Psoas muscle (tissue), 8 donors: Measurements from ENCODE around the gene OR4K2. TPM values are rescaled to one million over a fixed set of nuclear protein-coding genes. Genes with fewer than 3 reads are reported as not detected.
A peak's percentile ranks its signal among the peaks of the same experiment; 100 is the strongest.
"Not testable (repeated sequence)": the region's sequence is repeated elsewhere in the genome, so short reads cannot be mapped to it uniquely, and the experiment has no call there.

Experiments used
- ATAC-seq, 4 donors: fragments of 200-7000 bp; cut with Tn5 transposase; one replicate each; pipeline ENCODE4 v1.9.1; 2020; ENCODE audit warnings: moderate library complexity in 3 of 4, mild to moderate bottlenecking in 2 of 4
- DNase-seq, 2 donors: peaks; one replicate each; pipeline ENCODE4 v3.0.0-alpha.2; 2020
- H3K27ac ChIP-seq: fragments of 200-600 bp; one replicate; pipeline ENCODE4 v1.8.0; 2022
- H3K27me3 ChIP-seq, 3 donors: fragments of 200-600 bp in 1 of 3; one replicate each; pipeline versions ENCODE4 v1.6.1 to v1.8.0; 2013 to 2022; ENCODE audit warnings: low read length in 2 of 3, mild to moderate bottlenecking in 2 of 3, moderate library complexity in 1 of 3; ENCODE audit not compliant: insufficient read depth in 3 of 3
- H3K36me3 ChIP-seq, 2 donors: fragments of 200-600 bp in 1 of 2; one replicate each; pipeline versions ENCODE4 v1.6.1 to v1.8.0; 2013 to 2022; ENCODE audit warnings: low read depth in 1 of 2, mild to moderate bottlenecking in 1 of 2, moderate library complexity in 1 of 2; ENCODE audit not compliant: insufficient read depth in 1 of 2
- H3K4me1 ChIP-seq: fragments of 200-600 bp; one replicate; pipeline ENCODE4 v1.8.0; 2022
- H3K4me3 ChIP-seq: fragments of 200-600 bp; one replicate; pipeline ENCODE4 v1.8.0; 2022; ENCODE audit warnings: mild to moderate bottlenecking
- H3K9me3 ChIP-seq: fragments of 200-600 bp; one replicate; pipeline ENCODE4 v1.8.0; 2022
- WGBS, 3 donors: extraction: QIAGEN DNeasy Blood & Tissue Kit; methylation state at CpG; one replicate each; pipeline versions ENCODE4 v1.1.6 to v1.1.7; 2013; 5-methylcytosine and 5-hydroxymethylcytosine counted together
- intact Hi-C, 2 donors: fragments of 100-400 bp; cut with DNase I; formaldehyde crosslinking; loops; one replicate each; pipeline versions ENCODE4 v1.11.0 to v1.14.2; 2022
- long read RNA-seq, 2 donors: library from polyadenylated mRNA; unstranded; transcript quantifications; one replicate each; pipeline ENCODE4 v2.0.0, GENCODE V29; 2021
- polyA plus RNA-seq, 3 donors: library from polyadenylated mRNA; stranded (reverse); fragments of 200-250 nt; gene quantifications; one replicate each; pipeline ENCODE4 v1.2.3, GENCODE V29; 2013
- total RNA-seq, 4 donors: library from RNA; stranded (reverse); fragmentation: NEBNext Ultra II Directional in 2 of 4; extraction: Animal tissue kit (Norgen Biotek cat#: 25700) in 2 of 4; gene quantifications; one replicate each; pipeline versions ENCODE4 v1.2.1 to v1.2.4, GENCODE V29; 2021 to 2023
- TF ChIP-seq, protein P1 (sequence below): fragments of 200-600 bp; IDR thresholded peaks from one replicate; pipeline ENCODE4 v1.8.0; 2022; ENCODE audit warnings: antibody characterized with exemption
- donor health status: healthy with polysubstance abuse.
- donor health status: DM: no; HTN: no; CAD: no; lungs with moderate emphysema.
- donor health status: Bipolar disorder and iron deficiency.
- donor health status: healthy.
- donor health status: DM: yes; HTN: yes; CAD: no.
- donor health status: DM: no; HTN: no; CAD: no.
- donor health status: DM: no; HTN: no; CAD: no.
- donor health status: DM: yes; HTN: yes; CAD: no.

OR4K2 gene, protein sequence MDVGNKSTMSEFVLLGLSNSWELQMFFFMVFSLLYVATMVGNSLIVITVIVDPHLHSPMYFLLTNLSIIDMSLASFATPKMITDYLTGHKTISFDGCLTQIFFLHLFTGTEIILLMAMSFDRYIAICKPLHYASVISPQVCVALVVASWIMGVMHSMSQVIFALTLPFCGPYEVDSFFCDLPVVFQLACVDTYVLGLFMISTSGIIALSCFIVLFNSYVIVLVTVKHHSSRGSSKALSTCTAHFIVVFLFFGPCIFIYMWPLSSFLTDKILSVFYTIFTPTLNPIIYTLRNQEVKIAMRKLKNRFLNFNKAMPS
- not detected for total RNA-seq
- not detected for polyA plus RNA-seq
- long read RNA-seq, donor 1 = 0 reads
- long read RNA-seq, donor 2 = 0 reads

DNA sequence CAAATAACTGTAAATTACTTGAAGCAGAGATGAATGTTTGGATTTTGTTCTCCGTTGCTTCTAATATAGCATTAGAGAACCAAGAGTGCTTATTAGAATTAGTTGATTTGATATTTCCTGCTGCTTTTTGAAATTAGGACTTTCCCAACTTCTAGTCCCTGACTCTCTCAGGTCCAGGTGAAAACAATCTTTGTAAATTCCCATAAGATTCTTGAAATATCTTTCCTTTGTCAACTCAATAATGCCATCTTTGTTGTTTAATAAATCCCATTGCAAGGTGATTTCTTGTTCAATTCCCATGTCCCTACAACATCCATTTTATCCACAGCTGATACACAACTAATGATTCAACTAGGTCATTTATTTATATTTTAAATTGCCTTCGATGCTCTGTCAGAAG is at the start of gene OR4K2:
Gene OR4K2 (plus strand): TSS at position 301 of the 400 bp plus-strand sequence. CDS start 1,126 bp downstream, outside the sequence.
- H3K36me3 ChIP-seq = no peaks in the 10 kb centered on the region
- H3K9me3 ChIP-seq = peaks cover 8% of the 10 kb centered on the region
- intact Hi-C loops = no loop called here
- TF ChIP-seq, protein P1, sequence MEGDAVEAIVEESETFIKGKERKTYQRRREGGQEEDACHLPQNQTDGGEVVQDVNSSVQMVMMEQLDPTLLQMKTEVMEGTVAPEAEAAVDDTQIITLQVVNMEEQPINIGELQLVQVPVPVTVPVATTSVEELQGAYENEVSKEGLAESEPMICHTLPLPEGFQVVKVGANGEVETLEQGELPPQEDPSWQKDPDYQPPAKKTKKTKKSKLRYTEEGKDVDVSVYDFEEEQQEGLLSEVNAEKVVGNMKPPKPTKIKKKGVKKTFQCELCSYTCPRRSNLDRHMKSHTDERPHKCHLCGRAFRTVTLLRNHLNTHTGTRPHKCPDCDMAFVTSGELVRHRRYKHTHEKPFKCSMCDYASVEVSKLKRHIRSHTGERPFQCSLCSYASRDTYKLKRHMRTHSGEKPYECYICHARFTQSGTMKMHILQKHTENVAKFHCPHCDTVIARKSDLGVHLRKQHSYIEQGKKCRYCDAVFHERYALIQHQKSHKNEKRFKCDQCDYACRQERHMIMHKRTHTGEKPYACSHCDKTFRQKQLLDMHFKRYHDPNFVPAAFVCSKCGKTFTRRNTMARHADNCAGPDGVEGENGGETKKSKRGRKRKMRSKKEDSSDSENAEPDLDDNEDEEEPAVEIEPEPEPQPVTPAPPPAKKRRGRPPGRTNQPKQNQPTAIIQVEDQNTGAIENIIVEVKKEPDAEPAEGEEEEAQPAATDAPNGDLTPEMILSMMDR = no peak
- DNase-seq = no peak
- WGBS, 3 donors = 42 to 55% (median 52%) methylated on average over 2 of the region's 2 CpGs
- H3K4me3 ChIP-seq = no peak within 1 kb of the TSS
- no peaks in the 10 kb centered on the region for H3K27me3 ChIP-seq
- no peaks in the 10 kb centered on the region for H3K4me1 ChIP-seq
- no peak within 1 kb of the TSS for H3K27ac ChIP-seq
- ATAC-seq = no peak

DNA sequence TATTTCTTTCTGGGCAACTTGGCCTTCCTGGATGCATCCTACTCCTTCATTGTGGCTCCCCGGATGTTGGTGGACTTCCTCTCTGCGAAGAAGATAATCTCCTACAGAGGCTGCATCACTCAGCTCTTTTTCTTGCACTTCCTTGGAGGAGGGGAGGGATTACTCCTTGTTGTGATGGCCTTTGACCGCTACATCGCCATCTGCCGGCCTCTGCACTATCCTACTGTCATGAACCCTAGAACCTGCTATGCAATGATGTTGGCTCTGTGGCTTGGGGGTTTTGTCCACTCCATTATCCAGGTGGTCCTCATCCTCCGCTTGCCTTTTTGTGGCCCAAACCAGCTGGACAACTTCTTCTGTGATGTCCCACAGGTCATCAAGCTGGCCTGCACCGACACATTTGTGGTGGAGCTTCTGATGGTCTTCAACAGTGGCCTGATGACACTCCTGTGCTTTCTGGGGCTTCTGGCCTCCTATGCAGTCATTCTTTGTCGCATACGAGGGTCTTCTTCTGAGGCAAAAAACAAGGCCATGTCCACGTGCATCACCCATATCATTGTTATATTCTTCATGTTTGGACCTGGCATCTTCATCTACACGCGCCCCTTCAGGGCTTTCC is 47.2 kb upstream of the OR4K2 start:
- 55 to 57% (median 56%) methylated on average over 11 to 12 of the region's 12 CpGs for whole genome bisulfite sequencing, 3 donors
- H3K36me3 ChIP-seq, intact Hi-C loops, H3K4me3 ChIP-seq, ATAC-seq, H3K27me3 ChIP-seq, H3K4me1 ChIP-seq, H3K27ac ChIP-seq, DNase-seq, H3K9me3 ChIP-seq: not testable (repeated sequence)

DNA sequence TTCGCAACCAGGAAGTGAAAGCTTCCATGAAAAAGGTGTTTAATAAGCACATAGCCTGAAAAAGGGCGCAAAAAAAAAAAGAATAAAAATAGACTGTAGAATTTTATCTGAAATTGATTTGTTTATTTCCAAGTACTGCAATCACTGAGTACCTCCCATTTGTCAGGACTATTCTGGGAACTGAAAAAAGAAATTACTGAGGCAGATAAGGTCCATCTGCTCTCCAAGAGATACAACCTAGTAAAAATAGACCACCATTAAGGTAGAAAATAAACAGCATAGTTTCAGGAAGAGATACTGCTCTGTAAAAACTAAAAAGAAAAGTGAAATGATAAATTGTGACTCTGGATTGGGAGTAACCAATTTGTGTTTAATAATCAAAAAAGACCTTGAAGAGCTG is 46.6 kb upstream of the OR4K2 start:
- DNase-seq = no peak
- WGBS, 3 donors = 75 to 84% (median 77%) methylated on average over 2 of the region's 2 CpGs
- intact Hi-C loops = no loop called here
- TF ChIP-seq, protein P1 = no peak
- no peaks in the 10 kb centered on the region for H3K36me3 ChIP-seq
- H3K4me3 ChIP-seq = no peak overlapping the region
- no peak overlapping the region for H3K27ac ChIP-seq
- H3K4me1 ChIP-seq = no peaks in the 10 kb centered on the region
- no peak for ATAC-seq
- H3K9me3 ChIP-seq = peaks cover 8% of the 10 kb centered on the region
- H3K27me3 ChIP-seq = no peaks in the 10 kb centered on the region

DNA sequence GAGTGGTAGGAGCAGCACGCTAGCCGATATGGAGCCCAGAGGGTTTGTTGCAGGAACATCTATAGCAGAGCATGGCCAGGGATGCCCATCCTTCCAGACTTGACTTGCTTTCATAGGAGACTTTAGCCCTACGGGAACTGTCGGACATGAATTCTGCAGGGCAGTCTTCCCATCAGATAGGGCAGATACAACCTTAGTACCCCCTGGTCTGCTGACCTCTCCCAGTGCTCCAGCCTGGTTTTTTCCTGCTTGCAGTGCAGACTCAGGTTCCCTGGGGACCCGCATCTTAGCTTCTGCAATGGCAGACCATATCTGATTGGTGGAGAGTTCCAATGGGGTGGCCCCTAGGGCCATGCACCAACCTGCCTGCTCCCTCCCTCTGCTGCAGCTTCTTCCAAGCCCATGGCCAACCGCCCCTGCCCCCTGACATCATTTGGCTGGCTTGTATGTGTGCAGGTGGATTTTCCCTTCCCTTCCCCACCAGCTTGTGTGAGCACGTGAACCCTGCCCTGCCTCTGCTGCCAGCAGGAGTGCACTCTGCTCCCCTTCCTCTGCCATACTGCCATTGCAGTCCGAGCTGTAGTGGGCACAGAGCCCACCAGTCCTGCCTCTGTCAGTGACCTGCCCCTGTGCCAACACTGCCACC is 40.6 kb upstream of the OR4K2 start:
- intact Hi-C loops, H3K36me3 ChIP-seq, H3K4me1 ChIP-seq, H3K27me3 ChIP-seq, H3K27ac ChIP-seq, ATAC-seq, H3K4me3 ChIP-seq: not testable (repeated sequence)
- 75 to 81% (median 78%) methylated on average over 8 of the region's 8 CpGs for WGBS, 3 donors
- peak in 1 of 2 donors; percentile 49 for DNase-seq
- H3K9me3 ChIP-seq = peaks cover 22% of the 10 kb centered on the region

DNA sequence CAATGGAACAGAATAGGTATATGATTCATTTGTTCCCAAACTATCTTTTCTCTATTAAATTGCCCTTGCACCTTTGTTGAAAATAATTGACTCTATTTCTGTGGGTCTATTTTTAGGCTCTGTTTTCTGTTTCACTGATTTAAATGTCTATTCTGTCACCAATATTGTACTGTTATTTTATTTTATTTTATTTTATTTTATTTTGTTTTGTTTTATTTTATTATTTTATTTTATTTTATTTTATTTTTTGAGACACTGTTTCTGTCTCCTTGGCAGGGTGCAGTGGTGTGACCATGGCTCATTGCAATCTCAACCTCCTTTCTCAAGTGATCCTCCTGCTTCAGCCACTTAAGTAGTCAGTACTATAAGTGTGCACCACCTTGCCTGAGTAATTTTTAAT is 36.5 kb upstream of the OR4K2 start:
- no peak for ATAC-seq
- intact Hi-C loops = no loop called here

More for the DNA sequence above, 36.5 kb upstream of the OR4K2 start:
- DNase-seq = no peak
- Histone ChIP-seq H3K36me3 (no peaks in the 10 kb centered on the region), H3K27ac (no peak overlapping the region), H3K4me3 (no peak overlapping the region), H3K4me1 (no peaks in the 10 kb centered on the region), H3K9me3 (peaks cover 18% of the 10 kb centered on the region), H3K27me3 (no peaks in the 10 kb centered on the region)
- TF ChIP-seq, protein P1 = no peak
